A549 (cell line): ENCODE measurements around the gene BAAT. TPM values are rescaled to one million over a fixed set of nuclear protein-coding genes. Genes with fewer than 3 reads are reported as not detected.

Experiments used
- ATAC-seq, 2 experiments: fragments of 200-7000 bp in 1 of 2; fragments of >200 bp in 1 of 2; cut with Nextera tagmentation in 1 of 2; cut with Tn5 transposase in 1 of 2; 3 replicates each; pipeline versions ENCODE4 v1.8.0 to v1.9.1; 2018 to 2020; ENCODE audit warnings: mild to moderate bottlenecking in 1 of 2, moderate library complexity in 1 of 2
- CTCF ChIA-PET: fragments of 300-600 bp; sonication (Branson Sonifier 250); formaldehyde crosslinking; extraction: SDS; loops from one replicate; lab custom pipeline; 2021; ENCODE audit warnings: antibody characterized with exemption, inconsistent platforms; lab: Yijun Ruan, JAX
- POLR2A ChIA-PET: fragments of 350-600 bp; formaldehyde crosslinking; extraction: SDS; loops from one replicate; lab custom pipeline; 2021; ENCODE audit warnings: antibody characterized with exemption, inconsistent platforms; lab: Yijun Ruan, JAX
- DNase-seq, 2 experiments: peaks; one replicate each; pipeline versions ENCODE4 v3.0.0 to v3.0.0-alpha.2; 2011 to 2016; ENCODE audit warnings: low read depth in 1 of 2, low spot score in 1 of 2
- FAIRE-seq: peaks from 2 replicates; lab custom pipeline; 2011; peaks lifted over from hg19 to GRCh38; lab: Jason Lieb, UNC
- H3K27ac ChIP-seq, 2 experiments: fragments of >200 bp; sonication (Bioruptor Twin); formaldehyde crosslinking; 3 replicates each; pipeline ENCODE4 v1.5.1; 2016 to 2017
- H3K4me1 ChIP-seq: fragments of >200 bp; sonication (Bioruptor Twin); formaldehyde crosslinking; 3 replicates; pipeline ENCODE4 v1.6.1; 2016
- H3K4me2 ChIP-seq: fragments of >200 bp; sonication (Bioruptor Twin); formaldehyde crosslinking; 3 replicates; pipeline ENCODE4 v1.6.1; 2016
- H3K4me3 ChIP-seq: fragments of >200 bp; sonication (Bioruptor Twin); formaldehyde crosslinking; 3 replicates; pipeline ENCODE4 v1.5.1; 2016
- H3K9me3 ChIP-seq: fragments of >200 bp; sonication (Bioruptor Twin); formaldehyde crosslinking; 3 replicates; pipeline ENCODE4 v1.6.1; 2016
- CBX2 ChIP-seq: fragments of 200-600 bp; sonication (generic); IDR thresholded peaks from 2 replicates; pipeline ENCODE4 v1.6.1; 2016; ENCODE audit warnings: low read depth, mild to moderate bottlenecking, borderline replicate concordance
- CHD2 ChIP-seq: fragments of 150-350 bp; IDR thresholded peaks from 2 replicates; pipeline ENCODE4 v1.6.1; 2014; ENCODE audit warnings: low read length; ENCODE audit not compliant: partially characterized antibody
- ELK1 ChIP-seq: fragments of 150-350 bp; IDR thresholded peaks from 2 replicates; pipeline ENCODE4 v1.6.1; 2014; ENCODE audit warnings: low read depth, mild to moderate bottlenecking, low read length
- FOSB ChIP-seq: fragments of 250-450 bp; sonication (Bioruptor Pico); IDR thresholded peaks from 2 replicates; pipeline ENCODE4 v1.5.0; 2020; ENCODE audit warnings: mild to moderate bottlenecking, moderate library complexity
- GATA3 ChIP-seq: IDR thresholded peaks from 2 replicates; pipeline ENCODE4 v1.6.1; 2012; ENCODE audit warnings: borderline replicate concordance
- HOXA7 ChIP-seq: fragments of 250-450 bp; sonication (Bioruptor Pico); IDR thresholded peaks from 2 replicates; pipeline ENCODE4 v1.5.0; 2020; ENCODE audit warnings: mild to moderate bottlenecking, moderate library complexity
- KDM5A ChIP-seq: fragments of 200-600 bp; sonication (generic); IDR thresholded peaks from 2 replicates; pipeline ENCODE4 v1.6.1; 2016; ENCODE audit warnings: antibody characterized with exemption, mild to moderate bottlenecking
- MAX ChIP-seq: IDR thresholded peaks from 2 replicates; pipeline ENCODE4 v1.6.1; 2012
- MYC ChIP-seq: IDR thresholded peaks from 2 replicates; pipeline ENCODE4 v1.6.1; 2012; ENCODE audit warnings: mild to moderate bottlenecking, inconsistent platforms, low read length, improper control_type of control experiment, borderline replicate concordance
- POLR2A ChIP-seq: IDR thresholded peaks from 2 replicates; pipeline ENCODE4 v1.6.1; 2012; ENCODE audit warnings: mild to moderate bottlenecking, low read length
- POLR2AphosphoS2 ChIP-seq: conservative IDR thresholded peaks from 2 replicates; pipeline ENCODE4 v1.6.1; 2012; ENCODE audit warnings: low read length, improper control_type of control experiment, inconsistent platforms
- RCOR1 ChIP-seq: fragments of 150-350 bp; IDR thresholded peaks from 2 replicates; pipeline ENCODE4 v1.6.1; 2014; ENCODE audit warnings: antibody characterized with exemption, low read length, low read depth
- RFX5 ChIP-seq: fragments of 450-650 bp; IDR thresholded peaks from 2 replicates; pipeline ENCODE4 v1.7.1; 2014; ENCODE audit warnings: antibody characterized with exemption, mild to moderate bottlenecking, moderate library complexity
- RNF2 ChIP-seq: fragments of 200-600 bp; sonication (generic); IDR thresholded peaks from 2 replicates; pipeline ENCODE4 v1.6.1; 2016; ENCODE audit warnings: low read depth, mild to moderate bottlenecking, antibody characterized with exemption, moderate library complexity, borderline replicate concordance
- SREBF2 ChIP-seq: fragments of 450-650 bp; IDR thresholded peaks from 2 replicates; pipeline ENCODE4 v1.6.1; 2014; ENCODE audit warnings: mild to moderate bottlenecking, moderate library complexity
- USF2 ChIP-seq: fragments of 450-650 bp; IDR thresholded peaks from 2 replicates; pipeline ENCODE4 v1.6.1; 2014; ENCODE audit warnings: antibody characterized with exemption
- ZFP36 ChIP-seq: fragments of 450-650 bp; IDR thresholded peaks from 2 replicates; pipeline ENCODE4 v1.6.1; 2014; ENCODE audit warnings: borderline replicate concordance; ENCODE audit not compliant: partially characterized antibody
- ZSCAN20 ChIP-seq: fragments of 250-450 bp; sonication (Bioruptor Pico); IDR thresholded peaks from 2 replicates; pipeline ENCODE4 v1.8.0; 2022; ENCODE audit warnings: mild to moderate bottlenecking, moderate library complexity
- WGBS: methylation state at CpG from one replicate; pipeline ENCODE4 v1.1.6; 2017; ENCODE audit errors: missing lambda C conversion rate; 5-methylcytosine and 5-hydroxymethylcytosine counted together
- polyA plus RNA-seq, 4 experiments: library from polyadenylated mRNA; depleted of rRNA in 3 of 4; stranded (reverse); fragments of >200 nt; fragmentation: RNase III in 1 of 4; extraction: RNeasy Plus Mini Kit Qiagen cat#74134 plus additional on column Dnase treatment in 1 of 4; gene quantifications; 2 replicates in 3 of 4; 3 replicates in 1 of 4; pipeline ENCODE4 v1.2.3, GENCODE V29; 2011 to 2017
- TF ChIP-seq, protein P1 (sequence below): fragments of 200-600 bp; sonication (generic); IDR thresholded peaks from 2 replicates; pipeline ENCODE4 v1.6.1; 2016; ENCODE audit warnings: antibody characterized with exemption, mild to moderate bottlenecking, moderate library complexity
- TF ChIP-seq, protein P2 (sequence below): fragments of >200 bp; sonication (Bioruptor Twin); formaldehyde crosslinking; IDR thresholded peaks from 3 replicates; pipeline ENCODE4 v1.5.1; 2016
- TF ChIP-seq, protein P3 (sequence below): IDR thresholded peaks from 2 replicates; pipeline ENCODE4 v1.6.1; 2012; ENCODE audit warnings: low read depth, borderline replicate concordance

Gene BAAT
- polyA plus RNA-seq, 2 of the 4 experiments (the other 2 are of a cell fraction), result 9.1 to 13.6 TPM

GRCh38 chr9:101360647-101361046, 24.2 kb downstream of the BAAT start:
- TF ChIP-seq RFX5 (no peak), FOSB (CRISPR knock-in tag) (no peak), RNF2 (no peak), KDM5A (no peak), CHD2 (no peak), SREBF2 (no peak), RCOR1 (no peak), POLR2A (no peak)
- TF ChIP-seq, protein P1, sequence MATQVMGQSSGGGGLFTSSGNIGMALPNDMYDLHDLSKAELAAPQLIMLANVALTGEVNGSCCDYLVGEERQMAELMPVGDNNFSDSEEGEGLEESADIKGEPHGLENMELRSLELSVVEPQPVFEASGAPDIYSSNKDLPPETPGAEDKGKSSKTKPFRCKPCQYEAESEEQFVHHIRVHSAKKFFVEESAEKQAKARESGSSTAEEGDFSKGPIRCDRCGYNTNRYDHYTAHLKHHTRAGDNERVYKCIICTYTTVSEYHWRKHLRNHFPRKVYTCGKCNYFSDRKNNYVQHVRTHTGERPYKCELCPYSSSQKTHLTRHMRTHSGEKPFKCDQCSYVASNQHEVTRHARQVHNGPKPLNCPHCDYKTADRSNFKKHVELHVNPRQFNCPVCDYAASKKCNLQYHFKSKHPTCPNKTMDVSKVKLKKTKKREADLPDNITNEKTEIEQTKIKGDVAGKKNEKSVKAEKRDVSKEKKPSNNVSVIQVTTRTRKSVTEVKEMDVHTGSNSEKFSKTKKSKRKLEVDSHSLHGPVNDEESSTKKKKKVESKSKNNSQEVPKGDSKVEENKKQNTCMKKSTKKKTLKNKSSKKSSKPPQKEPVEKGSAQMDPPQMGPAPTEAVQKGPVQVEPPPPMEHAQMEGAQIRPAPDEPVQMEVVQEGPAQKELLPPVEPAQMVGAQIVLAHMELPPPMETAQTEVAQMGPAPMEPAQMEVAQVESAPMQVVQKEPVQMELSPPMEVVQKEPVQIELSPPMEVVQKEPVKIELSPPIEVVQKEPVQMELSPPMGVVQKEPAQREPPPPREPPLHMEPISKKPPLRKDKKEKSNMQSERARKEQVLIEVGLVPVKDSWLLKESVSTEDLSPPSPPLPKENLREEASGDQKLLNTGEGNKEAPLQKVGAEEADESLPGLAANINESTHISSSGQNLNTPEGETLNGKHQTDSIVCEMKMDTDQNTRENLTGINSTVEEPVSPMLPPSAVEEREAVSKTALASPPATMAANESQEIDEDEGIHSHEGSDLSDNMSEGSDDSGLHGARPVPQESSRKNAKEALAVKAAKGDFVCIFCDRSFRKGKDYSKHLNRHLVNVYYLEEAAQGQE, result no peak
- TF ChIP-seq, protein P2, sequence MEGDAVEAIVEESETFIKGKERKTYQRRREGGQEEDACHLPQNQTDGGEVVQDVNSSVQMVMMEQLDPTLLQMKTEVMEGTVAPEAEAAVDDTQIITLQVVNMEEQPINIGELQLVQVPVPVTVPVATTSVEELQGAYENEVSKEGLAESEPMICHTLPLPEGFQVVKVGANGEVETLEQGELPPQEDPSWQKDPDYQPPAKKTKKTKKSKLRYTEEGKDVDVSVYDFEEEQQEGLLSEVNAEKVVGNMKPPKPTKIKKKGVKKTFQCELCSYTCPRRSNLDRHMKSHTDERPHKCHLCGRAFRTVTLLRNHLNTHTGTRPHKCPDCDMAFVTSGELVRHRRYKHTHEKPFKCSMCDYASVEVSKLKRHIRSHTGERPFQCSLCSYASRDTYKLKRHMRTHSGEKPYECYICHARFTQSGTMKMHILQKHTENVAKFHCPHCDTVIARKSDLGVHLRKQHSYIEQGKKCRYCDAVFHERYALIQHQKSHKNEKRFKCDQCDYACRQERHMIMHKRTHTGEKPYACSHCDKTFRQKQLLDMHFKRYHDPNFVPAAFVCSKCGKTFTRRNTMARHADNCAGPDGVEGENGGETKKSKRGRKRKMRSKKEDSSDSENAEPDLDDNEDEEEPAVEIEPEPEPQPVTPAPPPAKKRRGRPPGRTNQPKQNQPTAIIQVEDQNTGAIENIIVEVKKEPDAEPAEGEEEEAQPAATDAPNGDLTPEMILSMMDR, result no peak
- POLR2A ChIA-PET, result no interaction called here

DNA sequence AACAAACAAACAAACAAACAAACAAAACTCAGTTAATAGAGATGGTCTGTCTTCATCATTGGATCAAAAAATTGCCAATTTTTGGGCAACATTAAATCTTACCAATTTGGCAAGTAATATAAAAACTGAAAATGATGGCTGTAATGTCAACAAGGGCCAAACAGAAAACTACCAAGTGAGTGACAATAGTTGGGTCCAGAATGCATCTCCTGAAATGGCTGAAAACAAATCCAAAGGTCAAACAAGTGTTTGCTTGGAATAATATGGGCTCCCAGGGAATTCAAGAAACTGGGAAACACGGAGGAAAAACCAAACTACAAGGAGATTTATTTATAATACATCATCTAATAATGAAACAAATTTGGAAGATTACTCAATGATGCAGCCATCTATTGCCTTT, 25.1 kb downstream of the BAAT start:
- ATAC-seq (no peak), DNase-seq (no peak), FAIRE-seq (no peak)
- Histone ChIP-seq H3K9me3 (0 out of 3 replicates have a peak, but pooled peaks cover 12% of the 10 kb centered on the region), H3K27ac (peak overlapping the region in 1 of 2 experiments; percentile 30; a peak in 1 of 6 replicates), H3K4me1 (peaks cover 19% of the 10 kb centered on the region), H3K4me2 (no peak overlapping the region), H3K4me3 (no peak overlapping the region)
- TF ChIP-seq ZSCAN20 (CRISPR knock-in tag) (no peak), HOXA7 (no peak), CBX2 (no peak), ZFP36 (no peak), MYC (no peak), CHD2 (no peak), ELK1 (no peak), GATA3 (no peak), USF2 (no peak), SREBF2 (no peak), POLR2AphosphoS2 (no peak), MAX (no peak)
- TF ChIP-seq, protein P3, sequence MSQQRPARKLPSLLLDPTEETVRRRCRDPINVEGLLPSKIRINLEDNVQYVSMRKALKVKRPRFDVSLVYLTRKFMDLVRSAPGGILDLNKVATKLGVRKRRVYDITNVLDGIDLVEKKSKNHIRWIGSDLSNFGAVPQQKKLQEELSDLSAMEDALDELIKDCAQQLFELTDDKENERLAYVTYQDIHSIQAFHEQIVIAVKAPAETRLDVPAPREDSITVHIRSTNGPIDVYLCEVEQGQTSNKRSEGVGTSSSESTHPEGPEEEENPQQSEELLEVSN, result no peak
- WGBS, result 85% methylated on average over 1 of the region's 1 CpG
- CTCF ChIA-PET, result interaction anchor here (1.3 kb wide), 1 partner anchor 13 kb away, joined by 3 read pairs; no protein-coding TSS in a partner anchor
- POLR2A ChIA-PET, result no interaction called here

More at GRCh38 chr9:101360647-101361046, 24.2 kb downstream of the BAAT start:
- 0 out of 3 replicates have a peak, but pooled peaks cover 10% of the 10 kb centered on the region for H3K9me3 ChIP-seq
- no peak for ATAC-seq
- no peak for FAIRE-seq
- peak overlapping the region in 1 of 2 experiments; percentile 33; a peak in 2 of 6 replicates for H3K27ac ChIP-seq
- no peak overlapping the region for H3K4me3 ChIP-seq
- CTCF ChIA-PET, result interaction anchor here (1.0 to 1.3 kb wide), 2 partner anchors 12 to 28 kb away, joined by 3 to 4 read pairs; no protein-coding TSS in a partner anchor
- peaks cover 19% of the 10 kb centered on the region for H3K4me1 ChIP-seq
- H3K4me2 ChIP-seq, result no peak overlapping the region
- no peak for DNase-seq
